Measurements from ENCODE around the gene CDAN1.

GRCh38 chr15:42782716-42783115 lies 45.8 kb upstream of the CDAN1 start:
- TF ChIP-seq POLR2AphosphoS5 (IDR thresholded peaks at IDR 0.05; ENCODE audit: low read depth) (no peak), REST (IDR thresholded peaks at IDR 0.05; ENCODE audit: insufficient replicate concordance, low read depth) (no peak)
